Mesendoderm (in vitro differentiated cells): ENCODE results near the gene TIPRL.
"Not testable (repeated sequence)": the region's sequence is repeated elsewhere in the genome, so short reads cannot be mapped to it uniquely, and the experiment has no call there.

ENCODE experiments used
- DNase-seq: peaks from one replicate; pipeline ENCODE4 v3.0.0; 2013
- H2AK5ac ChIP-seq: 2 replicates; pipeline ENCODE4 v1.6.1; 2013; ENCODE audit warnings: low read length, inconsistent platforms
- H2BK120ac ChIP-seq: 2 replicates; pipeline ENCODE4 v1.6.1; 2013; ENCODE audit warnings: low read depth, mild to moderate bottlenecking, low read length, moderate library complexity, mixed read lengths
- H2BK15ac ChIP-seq: replicated peaks from 2 replicates; pipeline ENCODE4 v1.6.1; 2013; ENCODE audit warnings: low read depth, mild to moderate bottlenecking, moderate library complexity
- H2BK5ac ChIP-seq: 2 replicates; pipeline ENCODE4 v1.6.1; 2013; ENCODE audit warnings: low read length, inconsistent platforms
- H3K18ac ChIP-seq: 2 replicates; pipeline ENCODE4 v1.6.1; 2013; ENCODE audit warnings: mild to moderate bottlenecking, low read length, mixed read lengths
- H3K23ac ChIP-seq: one replicate; pipeline ENCODE4 v1.6.1; 2013; ENCODE audit warnings: low read length
- H3K27ac ChIP-seq: 2 replicates; pipeline ENCODE4 v1.5.1; 2013; ENCODE audit warnings: low read depth, mild to moderate bottlenecking, inconsistent platforms, low read length, moderate library complexity
- H3K27me3 ChIP-seq: 2 replicates; pipeline ENCODE4 v1.6.1; 2013; ENCODE audit warnings: low read length, control low read depth, mild to moderate bottlenecking, inconsistent platforms; ENCODE audit not compliant: insufficient read depth, poor library complexity
- H3K36me3 ChIP-seq: 2 replicates; pipeline ENCODE4 v1.6.1; 2013; ENCODE audit warnings: low read length, inconsistent platforms; ENCODE audit not compliant: control insufficient read depth, insufficient read depth
- H3K4ac ChIP-seq: one replicate; pipeline ENCODE4 v1.6.1; 2013; ENCODE audit warnings: low read depth, mild to moderate bottlenecking, low read length, moderate library complexity
- H3K4me1 ChIP-seq: 2 replicates; pipeline ENCODE4 v1.6.1; 2013; ENCODE audit warnings: low read depth, low read length, inconsistent platforms; ENCODE audit not compliant: control insufficient read depth
- H3K4me2 ChIP-seq: 2 replicates; pipeline ENCODE4 v1.6.1; 2013; ENCODE audit warnings: low read length
- H3K4me3 ChIP-seq: 2 replicates; pipeline ENCODE4 v1.5.1; 2013; ENCODE audit warnings: mild to moderate bottlenecking, low read length
- H3K56ac ChIP-seq: one replicate; pipeline ENCODE4 v1.6.1; 2013; ENCODE audit warnings: low read length
- H3K79me1 ChIP-seq: 2 replicates; pipeline ENCODE4 v1.6.1; 2013; ENCODE audit warnings: low read length, inconsistent platforms
- H3K79me2 ChIP-seq: 2 replicates; pipeline ENCODE4 v1.6.1; 2013; ENCODE audit warnings: mild to moderate bottlenecking, low read length; ENCODE audit not compliant: control insufficient read depth, insufficient read depth
- H3K9ac ChIP-seq: 2 replicates; pipeline ENCODE4 v1.6.1; 2013; ENCODE audit warnings: low read length, inconsistent platforms
- H4K5ac ChIP-seq: one replicate; pipeline ENCODE4 v1.6.1; 2013; ENCODE audit warnings: low read length
- H4K8ac ChIP-seq: one replicate; pipeline ENCODE4 v1.6.1; 2013; ENCODE audit warnings: low read depth, mild to moderate bottlenecking, control low read depth, low read length, moderate library complexity
- WGBS: extraction: QIAGEN DNeasy Blood & Tissue Kit; methylation state at CpG from one replicate; pipeline ENCODE4 v1.1.7; 2013; ENCODE audit warnings: low lambda C conversion rate, missing lambda C conversion rate; ENCODE audit not compliant: insufficient coverage; ENCODE audit errors: extremely low coverage; 5-methylcytosine and 5-hydroxymethylcytosine counted together

TIPRL gene

GRCh38 chr1:168150283-168150682 is 28.5 kb upstream of the TIPRL start:
- no peak overlapping the region for H2BK120ac ChIP-seq
- no peak overlapping the region for H2BK5ac ChIP-seq
- no peak overlapping the region for H2BK15ac ChIP-seq
- H3K4me2 ChIP-seq: no peak overlapping the region
- no peak overlapping the region for H4K8ac ChIP-seq
- H4K5ac ChIP-seq: no peak overlapping the region
- no peak overlapping the region for H3K18ac ChIP-seq
- H3K27ac ChIP-seq: no peak overlapping the region
- no peak overlapping the region for H3K4me3 ChIP-seq
- no peak overlapping the region for H3K56ac ChIP-seq
- no peaks in the 10 kb centered on the region for H3K79me2 ChIP-seq
- WGBS: no CpG with 5 or more reads among the region's 1 CpG
- no peak overlapping the region for H3K23ac ChIP-seq
- no peaks in the 10 kb centered on the region for H3K36me3 ChIP-seq
- H3K79me1 ChIP-seq: no peaks in the 10 kb centered on the region
- no peak for DNase-seq
- H3K27me3 ChIP-seq: no peaks in the 10 kb centered on the region
- H3K4me1 ChIP-seq: peaks cover 3% of the 10 kb centered on the region
- no peak overlapping the region for H3K4ac ChIP-seq
- no peak overlapping the region for H2AK5ac ChIP-seq
- H3K9ac ChIP-seq: no peak overlapping the region

DNA sequence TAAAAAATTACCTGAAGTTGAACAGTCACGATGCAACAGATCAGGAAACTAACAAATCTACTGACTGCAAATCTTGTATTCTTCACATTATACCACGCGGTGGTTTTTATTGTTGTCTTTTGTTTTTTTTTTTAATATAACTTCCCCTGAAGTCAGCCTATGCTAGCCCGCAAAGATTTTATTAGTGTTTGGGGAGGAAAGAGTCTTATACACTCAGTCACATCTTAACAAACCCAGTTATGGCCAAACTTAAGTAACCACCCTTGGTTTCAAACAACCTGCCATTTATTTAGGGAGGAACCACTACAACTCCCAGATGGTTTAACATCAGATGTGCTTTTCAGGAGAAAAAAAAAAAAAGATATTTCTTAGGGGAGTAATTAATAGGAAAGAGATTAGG is 26.8 kb upstream of the TIPRL start:
- no peak for DNase-seq
- H3K36me3 ChIP-seq: no peaks in the 10 kb centered on the region
- H4K8ac ChIP-seq: no peak overlapping the region
- no peaks in the 10 kb centered on the region for H3K79me1 ChIP-seq
- H3K27ac ChIP-seq: no peak overlapping the region
- no peak overlapping the region for H2BK15ac ChIP-seq
- H3K4ac ChIP-seq: no peak overlapping the region
- no peak overlapping the region for H3K18ac ChIP-seq
- H3K9ac ChIP-seq: no peak overlapping the region
- H3K79me2 ChIP-seq: no peaks in the 10 kb centered on the region
- H3K4me1 ChIP-seq: no peaks in the 10 kb centered on the region
- H2AK5ac ChIP-seq: no peak overlapping the region
- H3K23ac ChIP-seq: no peak overlapping the region
- no peak overlapping the region for H4K5ac ChIP-seq
- no CpG with 5 or more reads among the region's 4 CpGs for WGBS
- H2BK5ac ChIP-seq: no peak overlapping the region
- H3K4me2 ChIP-seq: no peak overlapping the region
- no peak overlapping the region for H2BK120ac ChIP-seq
- H3K56ac ChIP-seq: no peak overlapping the region
- no peaks in the 10 kb centered on the region for H3K27me3 ChIP-seq
- no peak overlapping the region for H3K4me3 ChIP-seq

- not testable (repeated sequence) for H3K4ac ChIP-seq, H3K9ac ChIP-seq, H4K5ac ChIP-seq, H2BK15ac ChIP-seq, H3K36me3 ChIP-seq, H2BK120ac ChIP-seq, H3K4me3 ChIP-seq, H3K4me1 ChIP-seq, H3K79me1 ChIP-seq, H3K23ac ChIP-seq, H3K4me2 ChIP-seq, H3K79me2 ChIP-seq, H3K27ac ChIP-seq, H2AK5ac ChIP-seq, H3K56ac ChIP-seq, H2BK5ac ChIP-seq, H3K18ac ChIP-seq, H3K27me3 ChIP-seq, H4K8ac ChIP-seq
- WGBS: no CpG with 5 or more reads among the region's 4 CpGs
- DNase-seq: peak; percentile 11
These were observed 24.1 kb upstream of the TIPRL start for GRCh38 chr1:168154707-168155106.

DNA sequence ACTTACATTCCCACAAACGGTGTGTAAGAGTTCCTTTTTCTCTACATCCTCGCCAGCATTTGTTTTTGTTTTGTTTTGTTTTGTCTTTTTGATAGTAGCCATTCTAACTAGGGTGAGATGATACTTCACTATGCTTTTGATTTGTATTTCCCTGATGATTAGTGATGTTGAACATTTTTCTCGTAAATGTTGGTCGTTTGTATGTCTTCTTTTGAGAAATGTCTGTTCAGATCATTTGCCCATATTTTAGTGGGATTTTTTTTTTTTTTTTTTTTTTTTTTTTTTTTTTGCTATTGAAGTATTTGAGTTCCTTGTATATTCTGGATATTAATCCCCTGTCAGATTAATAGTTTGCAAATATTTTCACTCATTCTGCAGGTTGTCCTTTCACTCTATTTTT is 22.9 kb upstream of the TIPRL start:
- Histone ChIP-seq H3K4me1 (no peaks in the 10 kb centered on the region), H3K4ac (no peak overlapping the region), H3K27me3 (no peaks in the 10 kb centered on the region), H3K9ac (no peak overlapping the region), H2BK15ac (no peak overlapping the region), H4K5ac (no peak overlapping the region), H3K4me2 (no peak overlapping the region), H3K79me2 (no peaks in the 10 kb centered on the region), H3K18ac (no peak overlapping the region), H3K4me3 (no peak overlapping the region), H4K8ac (no peak overlapping the region), H3K56ac (no peak overlapping the region), H3K23ac (no peak overlapping the region), H3K79me1 (no peaks in the 10 kb centered on the region), H3K27ac (no peak overlapping the region), H2AK5ac (no peak overlapping the region), H2BK5ac (no peak overlapping the region), H2BK120ac (no peak overlapping the region), H3K36me3 (no peaks in the 10 kb centered on the region)
- WGBS: no CpG with 5 or more reads among the region's 4 CpGs
- DNase-seq: no peak

DNA sequence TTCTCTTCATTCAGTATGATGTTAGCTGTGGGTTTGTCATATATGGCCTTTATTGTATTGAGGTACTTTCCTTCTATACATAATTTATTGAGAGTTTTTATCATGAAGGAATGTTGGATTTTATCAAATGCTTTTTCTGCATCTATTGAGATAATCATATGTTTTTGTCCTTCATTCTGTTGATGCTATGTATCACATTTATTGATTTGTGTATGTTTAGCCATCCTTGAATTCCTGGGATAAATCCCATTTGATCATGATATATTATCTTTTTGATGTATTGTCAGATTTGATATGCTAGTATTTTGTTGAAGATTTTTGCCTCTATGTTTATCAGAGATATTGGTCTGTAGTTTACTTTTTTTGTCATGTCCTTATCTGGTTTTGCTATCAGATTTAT is 21.1 kb upstream of the TIPRL start:
- Histone ChIP-seq H4K8ac (no peak overlapping the region), H3K56ac (no peak overlapping the region), H3K4me3 (no peak overlapping the region), H3K4me1 (no peaks in the 10 kb centered on the region), H3K18ac (no peak overlapping the region), H3K27ac (no peak overlapping the region), H2BK120ac (no peak overlapping the region), H3K27me3 (no peaks in the 10 kb centered on the region), H2AK5ac (no peak overlapping the region), H3K79me1 (no peaks in the 10 kb centered on the region), H2BK15ac (no peak overlapping the region), H3K23ac (no peak overlapping the region), H4K5ac (no peak overlapping the region), H3K79me2 (no peaks in the 10 kb centered on the region), H3K4me2 (no peak overlapping the region), H2BK5ac (no peak overlapping the region), H3K4ac (no peak overlapping the region), H3K9ac (no peak overlapping the region), H3K36me3 (no peaks in the 10 kb centered on the region)
- no peak for DNase-seq

- Histone ChIP-seq H3K9ac (no peak overlapping the region), H3K27me3 (no peaks in the 10 kb centered on the region), H3K79me1 (no peaks in the 10 kb centered on the region), H3K56ac (no peak overlapping the region), H3K18ac (no peak overlapping the region), H2AK5ac (no peak overlapping the region), H3K4me2 (no peak overlapping the region), H4K8ac (no peak overlapping the region), H3K4ac (no peak overlapping the region), H3K4me3 (no peak overlapping the region), H3K27ac (no peak overlapping the region), H3K79me2 (no peaks in the 10 kb centered on the region), H4K5ac (no peak overlapping the region), H2BK15ac (no peak overlapping the region), H2BK120ac (no peak overlapping the region), H3K23ac (no peak overlapping the region), H3K4me1 (no peaks in the 10 kb centered on the region), H3K36me3 (no peaks in the 10 kb centered on the region), H2BK5ac (no peak overlapping the region)
- no CpG with 5 or more reads among the region's 1 CpG for WGBS
- no peak for DNase-seq
These were observed 19.5 kb upstream of the TIPRL start for GRCh38 chr1:168159251-168159650.
